Thyroid gland (tissue), 4 donors: ENCODE data around the gene GSG1L. TPM values are rescaled to one million over a fixed set of nuclear protein-coding genes. Genes with fewer than 3 reads are reported as not detected.

ENCODE experiments used
- DNase-seq, 2 donors: peaks; one replicate each; pipeline ENCODE4 v3.0.0-alpha.2; 2019
- H3K27ac ChIP-seq, 3 donors: fragments of 200-600 bp; sonication (generic); 1 replicate in 2 of 3; 2 replicates in 1 of 3; pipeline ENCODE4 v1.5.1; 2016 to 2019; ENCODE audit warnings: mild to moderate bottlenecking in 1 of 3, moderate library complexity in 1 of 3
- H3K27me3 ChIP-seq: fragments of 200-600 bp; sonication (generic); one replicate; pipeline ENCODE4 v1.5.1; 2019
- H3K36me3 ChIP-seq, 2 donors: fragments of 200-600 bp; sonication (generic); one replicate each; pipeline ENCODE4 v1.5.1; 2016 to 2019
- H3K4me1 ChIP-seq, 2 donors: fragments of 200-600 bp; sonication (generic); one replicate each; pipeline ENCODE4 v1.5.1; 2017 to 2019
- H3K4me3 ChIP-seq, 3 donors: fragments of 200-600 bp; sonication (generic); replicated peaks in 1 of 3; 1 replicate in 2 of 3; 2 replicates in 1 of 3; pipeline ENCODE4 v1.5.1; 2016; ENCODE audit warnings: mild to moderate bottlenecking in 1 of 3
- H3K9me3 ChIP-seq: fragments of 200-600 bp; sonication (generic); one replicate; pipeline ENCODE4 v1.5.1; 2017
- POLR2A ChIP-seq, 2 donors: fragments of 450-650 bp; IDR thresholded peaks; one replicate each; pipeline ENCODE4 v1.6.1; 2017; ENCODE audit warnings: antibody characterized with exemption in 2 of 2, mild to moderate bottlenecking in 2 of 2, moderate library complexity in 1 of 2
- WGBS, 2 donors: methylation state at CpG; one replicate each; pipeline ENCODE4 v1.1.5; 2017; 5-methylcytosine and 5-hydroxymethylcytosine counted together
- intact Hi-C: fragments of 100-400 bp; cut with DNase I; formaldehyde crosslinking; loops from one replicate; pipeline ENCODE4 v1.15.1; 2023
- total RNA-seq, 4 donors: library from RNA; depleted of rRNA; stranded (reverse); fragments of >200 nt; gene quantifications; one replicate each; pipeline ENCODE4 v1.2.3, GENCODE V29; 2016
- TF ChIP-seq, protein P1 (sequence below), 6 experiments: fragments of 200-600 bp in 3 of 6; fragments of 450-650 bp in 3 of 6; sonication (generic) in 3 of 6; IDR thresholded peaks; one replicate each; pipeline ENCODE4 v1.5.1; 2016 to 2019; ENCODE audit warnings: antibody characterized with exemption in 6 of 6, mild to moderate bottlenecking in 2 of 6, inconsistent platforms in 1 of 6, moderate library complexity in 1 of 6

The GSG1L gene
- total RNA-seq, 4 donors from 2014 or later = not detected

- no peak for DNase-seq
- no peak overlapping the region for H3K4me3 ChIP-seq
- H3K36me3 ChIP-seq = no peaks in the 10 kb centered on the region
- no peaks in the 10 kb centered on the region for H3K9me3 ChIP-seq
- H3K27me3 ChIP-seq = no peaks in the 10 kb centered on the region
- peaks cover 0 to 4% of the 10 kb centered on the region in 2 donors for H3K4me1 ChIP-seq
- intact Hi-C loops = no loop called here
- no peak for TF ChIP-seq POLR2A (IDR thresholded peaks at IDR 0.05)
- 68 to 74% methylated on average over 17 to 18 of the region's 18 CpGs for WGBS, 2 donors
- no peak overlapping the region for H3K27ac ChIP-seq
Observed at GRCh38 chr16:28058839-28059589, 4.5 kb downstream of the GSG1L start.

- 78 to 81% methylated on average over 6 to 8 of the region's 8 CpGs for WGBS, 2 donors
Observed at GRCh38 chr16:28057949-28058348, 5.6 kb downstream of the GSG1L start.

GRCh38 chr16:28053461-28053860, 10.1 kb downstream of the GSG1L start:
- H3K27ac ChIP-seq = no peak overlapping the region
- no peaks in the 10 kb centered on the region for H3K36me3 ChIP-seq
- no peaks in the 10 kb centered on the region for H3K9me3 ChIP-seq
- intact Hi-C loops = no loop called here
- no peak overlapping the region for H3K4me3 ChIP-seq
- no peaks in the 10 kb centered on the region for H3K27me3 ChIP-seq
- TF ChIP-seq, protein P1, sequence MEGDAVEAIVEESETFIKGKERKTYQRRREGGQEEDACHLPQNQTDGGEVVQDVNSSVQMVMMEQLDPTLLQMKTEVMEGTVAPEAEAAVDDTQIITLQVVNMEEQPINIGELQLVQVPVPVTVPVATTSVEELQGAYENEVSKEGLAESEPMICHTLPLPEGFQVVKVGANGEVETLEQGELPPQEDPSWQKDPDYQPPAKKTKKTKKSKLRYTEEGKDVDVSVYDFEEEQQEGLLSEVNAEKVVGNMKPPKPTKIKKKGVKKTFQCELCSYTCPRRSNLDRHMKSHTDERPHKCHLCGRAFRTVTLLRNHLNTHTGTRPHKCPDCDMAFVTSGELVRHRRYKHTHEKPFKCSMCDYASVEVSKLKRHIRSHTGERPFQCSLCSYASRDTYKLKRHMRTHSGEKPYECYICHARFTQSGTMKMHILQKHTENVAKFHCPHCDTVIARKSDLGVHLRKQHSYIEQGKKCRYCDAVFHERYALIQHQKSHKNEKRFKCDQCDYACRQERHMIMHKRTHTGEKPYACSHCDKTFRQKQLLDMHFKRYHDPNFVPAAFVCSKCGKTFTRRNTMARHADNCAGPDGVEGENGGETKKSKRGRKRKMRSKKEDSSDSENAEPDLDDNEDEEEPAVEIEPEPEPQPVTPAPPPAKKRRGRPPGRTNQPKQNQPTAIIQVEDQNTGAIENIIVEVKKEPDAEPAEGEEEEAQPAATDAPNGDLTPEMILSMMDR (IDR thresholded peaks at IDR 0.05) = no peak
- no peak for TF ChIP-seq POLR2A (IDR thresholded peaks at IDR 0.05)
- H3K4me1 ChIP-seq = no peaks in the 10 kb centered on the region
- 43% methylated on average over 15 of the region's 15 CpGs for WGBS, 2 donors
- DNase-seq = no peak

More at GRCh38 chr16:28057949-28058348, 5.6 kb downstream of the GSG1L start:
- no peak for DNase-seq
- intact Hi-C loops = no loop called here
- H3K4me1 ChIP-seq = peaks cover 0 to 4% of the 10 kb centered on the region in 2 donors
- no peaks in the 10 kb centered on the region for H3K36me3 ChIP-seq
- no peak overlapping the region for H3K27ac ChIP-seq
- H3K4me3 ChIP-seq = no peak overlapping the region
- TF ChIP-seq, protein P1 (IDR thresholded peaks at IDR 0.05) = no peak
- no peak for TF ChIP-seq POLR2A (IDR thresholded peaks at IDR 0.05)
- no peaks in the 10 kb centered on the region for H3K27me3 ChIP-seq
- H3K9me3 ChIP-seq = no peaks in the 10 kb centered on the region

DNA sequence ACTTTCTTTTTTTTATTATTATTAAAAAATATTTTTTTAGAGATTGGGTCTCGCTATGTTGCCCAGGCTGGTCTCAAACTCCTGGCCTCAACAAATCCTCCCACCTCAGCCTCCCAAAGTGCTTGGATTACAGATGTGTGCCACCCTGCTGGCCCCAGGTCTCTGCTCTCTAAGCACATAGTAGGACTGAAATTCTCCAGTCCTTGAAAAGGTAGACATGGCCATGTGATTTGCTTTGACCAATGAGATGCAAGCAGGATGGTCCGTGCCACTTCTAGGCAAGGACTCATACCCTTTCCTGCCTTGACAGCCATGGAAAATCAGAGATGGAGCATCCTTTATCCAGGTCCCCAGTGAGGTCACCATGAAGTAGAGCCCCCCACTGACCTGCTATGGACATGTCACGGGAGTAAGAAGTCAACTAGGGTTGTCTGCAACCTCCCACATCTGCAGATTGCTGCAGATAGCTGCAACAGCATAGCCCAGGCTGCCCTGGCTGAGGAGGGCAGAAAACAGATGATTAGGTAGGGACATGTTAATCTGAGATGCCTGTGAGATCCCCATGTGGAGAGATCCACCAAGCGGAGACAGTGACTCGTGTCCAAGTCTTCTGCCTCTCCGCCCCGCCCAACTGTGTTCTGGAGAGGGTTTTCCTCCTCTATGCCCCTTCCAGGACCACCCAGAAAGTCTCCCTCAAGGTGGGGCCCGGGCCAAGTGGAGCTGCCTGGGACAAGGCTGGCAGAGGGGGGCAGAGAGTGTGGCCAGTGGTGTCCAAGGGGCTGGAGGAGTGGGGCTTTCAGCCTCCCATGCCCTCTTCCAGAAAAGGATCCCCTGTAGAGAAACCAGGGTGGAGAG, 11.0 kb downstream of the GSG1L start:
- Histone ChIP-seq H3K9me3 (no peaks in the 10 kb centered on the region), H3K36me3 (no peaks in the 10 kb centered on the region), H3K27me3 (no peaks in the 10 kb centered on the region), H3K4me1 (no peaks in the 10 kb centered on the region), H3K4me3 (no peak overlapping the region), H3K27ac (no peak overlapping the region)
- intact Hi-C loops = no loop called here
- no peak for TF ChIP-seq POLR2A (IDR thresholded peaks at IDR 0.05)
- TF ChIP-seq, protein P1 (IDR thresholded peaks at IDR 0.05) = no peak
- 60 to 70% methylated on average over 7 to 8 of the region's 8 CpGs for WGBS, 2 donors
- DNase-seq = no peak

DNA sequence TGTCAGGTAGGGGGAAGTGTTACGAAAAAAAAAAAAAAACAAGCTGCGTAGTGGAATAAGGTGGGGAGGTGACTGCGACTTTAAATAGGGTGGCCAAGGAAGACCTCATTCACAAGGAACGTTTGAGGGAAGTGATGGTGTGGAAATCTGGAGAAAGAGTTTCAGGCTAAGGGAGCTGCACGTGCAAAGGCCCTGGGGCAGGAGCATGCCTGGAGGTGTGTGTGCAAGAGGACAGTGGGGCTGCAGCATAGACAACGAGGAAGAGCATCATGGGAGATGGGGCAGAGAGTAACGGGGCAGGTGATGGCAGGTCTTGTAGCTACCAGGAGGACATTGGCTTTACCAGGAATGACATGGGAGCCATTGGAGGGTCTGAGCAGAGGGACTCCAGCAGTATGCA, 12.0 kb downstream of the GSG1L start:
- H3K4me3 ChIP-seq = no peak overlapping the region
- no peak for TF ChIP-seq POLR2A (IDR thresholded peaks at IDR 0.05)
- TF ChIP-seq, protein P1 (IDR thresholded peaks at IDR 0.05) = no peak
- no peaks in the 10 kb centered on the region for H3K9me3 ChIP-seq
- 72 to 79% methylated on average over 7 of the region's 7 CpGs for WGBS, 2 donors
- H3K4me1 ChIP-seq = no peaks in the 10 kb centered on the region
- no peaks in the 10 kb centered on the region for H3K36me3 ChIP-seq
- intact Hi-C loops = no loop called here
- DNase-seq = no peak
- H3K27ac ChIP-seq = no peak overlapping the region
- H3K27me3 ChIP-seq = no peaks in the 10 kb centered on the region
